Osteoblast (primary cell): ENCODE measurements around the gene GNB2. TPM values are rescaled to one million over a fixed set of nuclear protein-coding genes. Genes with fewer than 3 reads are reported as not detected.
A peak's percentile ranks its signal among the peaks of the same experiment; 100 is the strongest.

ENCODE experiments used
- DNase-seq: peaks from one replicate; pipeline ENCODE4 v3.0.0; 2011; ENCODE audit warnings: low spot score, mixed read lengths; ENCODE audit not compliant: insufficient read length; ENCODE audit errors: missing footprints
- H2AFZ ChIP-seq: 2 replicates; pipeline ENCODE4 v1.6.0; 2011; ENCODE audit warnings: mild to moderate bottlenecking, low read length
- H3K27ac ChIP-seq: 2 replicates; pipeline ENCODE4 v1.5.1; 2011; ENCODE audit warnings: mild to moderate bottlenecking, low read depth, low read length, moderate library complexity
- H3K27me3 ChIP-seq: 2 replicates; pipeline ENCODE4 v1.6.0; 2012; ENCODE audit warnings: mild to moderate bottlenecking, control low read depth, inconsistent platforms, low read length, moderate library complexity; ENCODE audit not compliant: insufficient read depth
- H3K36me3 ChIP-seq: 2 replicates; pipeline ENCODE4 v1.5.1; 2011; ENCODE audit warnings: mild to moderate bottlenecking, low read length, control low read depth, moderate library complexity; ENCODE audit not compliant: insufficient read depth
- H3K4me1 ChIP-seq: 2 replicates; pipeline ENCODE4 v1.5.1; 2011; ENCODE audit warnings: mild to moderate bottlenecking, low read length, control low read depth, moderate library complexity; ENCODE audit not compliant: insufficient read depth
- H3K4me2 ChIP-seq: 2 replicates; pipeline ENCODE4 v1.6.0; 2011; ENCODE audit warnings: mild to moderate bottlenecking, low read length; ENCODE audit not compliant: insufficient read depth
- H3K4me3 ChIP-seq: fragments of 200-600 bp; sonication (generic); 3 replicates; pipeline ENCODE4 v1.5.1; 2012; ENCODE audit warnings: mild to moderate bottlenecking, low read length, inconsistent platforms; ENCODE audit not compliant: insufficient read depth
- H3K79me2 ChIP-seq: 2 replicates; pipeline ENCODE4 v1.6.0; 2012; ENCODE audit warnings: mild to moderate bottlenecking, low read length, control low read depth, inconsistent platforms; ENCODE audit not compliant: insufficient read depth
- H3K9me3 ChIP-seq: 2 replicates; pipeline ENCODE4 v1.5.1; 2011; ENCODE audit warnings: low read depth, low read length, control low read depth
- H4K20me1 ChIP-seq: 2 replicates; pipeline ENCODE4 v1.6.0; 2012; ENCODE audit warnings: mild to moderate bottlenecking, low read length, control low read depth; ENCODE audit not compliant: insufficient read depth
- CTCF ChIP-seq: IDR thresholded peaks from 2 replicates; pipeline ENCODE4 v1.5.1; 2011; ENCODE audit warnings: mild to moderate bottlenecking, low read depth, low read length, moderate library complexity; ENCODE audit errors: extremely low read depth
- total RNA-seq: library from RNA; depleted of rRNA; stranded (reverse); fragments of >200 nt; gene quantifications from 2 replicates; pipeline ENCODE4 v1.2.3, GENCODE V29; 2012

The GNB2 gene
- total RNA-seq, 1 donor, result 72.7 TPM

- no peaks in the 10 kb centered on the region for H3K27me3 ChIP-seq
- peaks cover 12% of the 10 kb centered on the region for H3K4me1 ChIP-seq
- no peaks in the 10 kb centered on the region for H3K9me3 ChIP-seq
- H3K79me2 ChIP-seq, result peaks cover 17% of the 10 kb centered on the region
- peak overlapping the region; percentile 99 for H3K4me3 ChIP-seq
- H3K36me3 ChIP-seq, result no peaks in the 10 kb centered on the region
- H3K4me2 ChIP-seq, result peak overlapping the region; percentile 95
- TF ChIP-seq CTCF, result no peak
- peak overlapping the region; percentile 88 for H2AFZ ChIP-seq
- no peaks in the 10 kb centered on the region for H4K20me1 ChIP-seq
- H3K27ac ChIP-seq, result peak overlapping the region; percentile 61
- DNase-seq, result peak; percentile 80
Measured at GRCh38 chr7:100706672-100707311, 33.3 kb downstream of the GNB2 start.

- Histone ChIP-seq H3K79me2 (peaks cover 17% of the 10 kb centered on the region), H3K36me3 (no peaks in the 10 kb centered on the region), H3K27me3 (no peaks in the 10 kb centered on the region), H2AFZ (no peak overlapping the region), H3K9me3 (no peaks in the 10 kb centered on the region), H3K4me1 (peaks cover 12% of the 10 kb centered on the region), H3K4me2 (no peak overlapping the region), H4K20me1 (no peaks in the 10 kb centered on the region), H3K27ac (no peak overlapping the region), H3K4me3 (no peak overlapping the region)
- TF ChIP-seq CTCF, result no peak
- no peak for DNase-seq
Measured at GRCh38 chr7:100708395-100708794, 34.9 kb downstream of the GNB2 start.

GRCh38 chr7:100710452-100710851, 36.9 kb downstream of the GNB2 start:
- H3K9me3 ChIP-seq, result no peaks in the 10 kb centered on the region
- no peak overlapping the region for H3K4me3 ChIP-seq
- no peak overlapping the region for H3K4me2 ChIP-seq
- no peak overlapping the region for H3K27ac ChIP-seq
- peaks cover 17% of the 10 kb centered on the region for H3K79me2 ChIP-seq
- H3K4me1 ChIP-seq, result peaks cover 11% of the 10 kb centered on the region
- H4K20me1 ChIP-seq, result no peaks in the 10 kb centered on the region
- H3K27me3 ChIP-seq, result no peaks in the 10 kb centered on the region
- DNase-seq, result no peak
- no peak for TF ChIP-seq CTCF
- no peak overlapping the region for H2AFZ ChIP-seq
- no peaks in the 10 kb centered on the region for H3K36me3 ChIP-seq

- Histone ChIP-seq H3K4me2 (no peak overlapping the region), H4K20me1 (no peaks in the 10 kb centered on the region), H3K9me3 (no peaks in the 10 kb centered on the region), H2AFZ (no peak overlapping the region), H3K79me2 (peaks cover 12% of the 10 kb centered on the region), H3K4me3 (no peak overlapping the region), H3K27ac (no peak overlapping the region), H3K4me1 (peaks cover 8% of the 10 kb centered on the region), H3K27me3 (no peaks in the 10 kb centered on the region), H3K36me3 (no peaks in the 10 kb centered on the region)
- no peak for TF ChIP-seq CTCF
- peak; percentile 76 for DNase-seq
Measured at GRCh38 chr7:100711369-100711768, 37.8 kb downstream of the GNB2 start.
